KMS-11 (cell line): Measurements from ENCODE around the gene GRIN2C.
"Not testable (repeated sequence)": the region's sequence is repeated elsewhere in the genome, so short reads cannot be mapped to it uniquely, and the experiment has no call there.

ENCODE experiments used
- H2AFZ ChIP-seq: fragments of 200-600 bp; sonication (generic); 2 replicates; pipeline ENCODE4 v1.6.1; 2016; ENCODE audit warnings: antibody characterized with exemption, mixed run types, low read depth
- H3K27ac ChIP-seq: fragments of 200-600 bp; sonication (generic); 2 replicates; pipeline ENCODE4 v1.6.1; 2016; ENCODE audit warnings: mild to moderate bottlenecking, mixed run types
- H3K27me3 ChIP-seq: fragments of 200-600 bp; sonication (generic); 2 replicates; pipeline ENCODE4 v1.6.1; 2017; ENCODE audit warnings: mild to moderate bottlenecking, low read depth, mixed run types, moderate library complexity; ENCODE audit not compliant: insufficient read depth
- H3K36me3 ChIP-seq: fragments of 200-600 bp; sonication (generic); 2 replicates; pipeline ENCODE4 v1.6.1; 2017; ENCODE audit warnings: mild to moderate bottlenecking, mixed run types; ENCODE audit not compliant: insufficient read depth
- H3K4me1 ChIP-seq: fragments of 200-600 bp; sonication (generic); 2 replicates; pipeline ENCODE4 v1.6.1; 2016; ENCODE audit warnings: mild to moderate bottlenecking, low read depth, mixed run types; ENCODE audit not compliant: poor library complexity, severe bottlenecking
- H3K4me2 ChIP-seq: fragments of 200-600 bp; sonication (generic); 2 replicates; pipeline ENCODE4 v1.7.0; 2016; ENCODE audit warnings: mild to moderate bottlenecking, mixed run types
- H3K4me3 ChIP-seq: fragments of 200-600 bp; sonication (generic); IDR thresholded peaks from 2 replicates; pipeline ENCODE4 v1.6.1; 2017; ENCODE audit warnings: low read depth, low read length, mixed read lengths; ENCODE audit not compliant: insufficient read depth
- H3K79me2 ChIP-seq: fragments of 200-600 bp; sonication (generic); 2 replicates; pipeline ENCODE4 v1.6.1; 2016; ENCODE audit warnings: low read depth, mixed run types; ENCODE audit not compliant: insufficient read depth
- H3K9ac ChIP-seq: fragments of 200-600 bp; sonication (generic); 2 replicates; pipeline ENCODE4 v1.6.1; 2016; ENCODE audit warnings: mild to moderate bottlenecking, mixed run types
- H4K20me1 ChIP-seq: fragments of 200-600 bp; sonication (generic); 2 replicates; pipeline ENCODE4 v1.6.1; 2016; ENCODE audit warnings: mild to moderate bottlenecking, mixed run types; ENCODE audit not compliant: insufficient read depth
- TF ChIP-seq, protein P1 (sequence below): fragments of 200-600 bp; sonication (generic); conservative IDR thresholded peaks from 2 replicates; pipeline ENCODE4 v1.6.1; 2017; ENCODE audit warnings: low read depth, mild to moderate bottlenecking, antibody characterized with exemption, low read length, moderate library complexity, mixed read lengths

The GRIN2C gene

DNA sequence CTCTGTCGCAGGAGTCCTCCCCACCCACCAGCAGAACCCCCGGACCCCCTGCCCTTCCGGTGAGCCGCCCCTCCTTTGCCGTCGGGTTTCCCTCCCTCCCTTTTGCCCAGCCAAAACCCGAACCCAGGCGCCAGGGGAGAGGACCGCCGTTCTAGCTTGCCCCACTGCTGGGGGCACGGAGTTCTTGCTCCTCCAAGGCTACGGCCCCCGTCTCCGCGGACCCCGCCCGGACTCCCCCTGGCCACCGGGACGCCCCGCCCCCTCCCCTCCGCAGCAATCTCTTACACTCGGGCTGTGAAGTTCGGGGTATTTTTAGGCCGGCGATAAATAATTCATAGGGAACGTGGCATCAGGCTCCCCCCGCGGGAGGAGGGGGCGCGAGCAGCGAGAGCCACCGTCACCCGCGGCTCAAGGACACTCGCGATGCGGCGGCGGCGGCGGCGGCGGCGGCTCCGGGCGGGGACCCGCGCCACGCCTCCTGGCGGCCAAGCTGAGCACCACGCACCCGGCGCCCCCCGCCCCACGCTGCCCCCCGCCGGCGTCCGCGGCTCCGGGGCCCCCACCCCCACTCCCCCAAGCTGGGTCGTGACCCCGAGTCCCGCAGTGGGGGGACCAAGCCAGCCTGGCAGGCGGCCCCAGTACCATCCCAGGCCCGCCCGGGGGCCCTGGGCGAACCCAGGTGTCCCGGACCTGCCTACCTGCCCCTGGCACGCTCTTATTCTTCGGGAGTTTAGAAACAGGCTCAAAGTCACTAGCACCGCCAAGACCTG is at the start of gene GRIN2C:
GRIN2C (minus strand) TSS at position 427 of the 770 bp plus-strand sequence. CDS start 4,793 bp downstream, outside the sequence.
- no peak within 1 kb of the TSS for H3K9ac ChIP-seq
- no peaks in the 10 kb centered on the region for H3K36me3 ChIP-seq
- no peak within 1 kb of the TSS for H3K4me3 ChIP-seq
- H4K20me1 ChIP-seq: no peaks in the 10 kb centered on the region
- TF ChIP-seq, protein P1, sequence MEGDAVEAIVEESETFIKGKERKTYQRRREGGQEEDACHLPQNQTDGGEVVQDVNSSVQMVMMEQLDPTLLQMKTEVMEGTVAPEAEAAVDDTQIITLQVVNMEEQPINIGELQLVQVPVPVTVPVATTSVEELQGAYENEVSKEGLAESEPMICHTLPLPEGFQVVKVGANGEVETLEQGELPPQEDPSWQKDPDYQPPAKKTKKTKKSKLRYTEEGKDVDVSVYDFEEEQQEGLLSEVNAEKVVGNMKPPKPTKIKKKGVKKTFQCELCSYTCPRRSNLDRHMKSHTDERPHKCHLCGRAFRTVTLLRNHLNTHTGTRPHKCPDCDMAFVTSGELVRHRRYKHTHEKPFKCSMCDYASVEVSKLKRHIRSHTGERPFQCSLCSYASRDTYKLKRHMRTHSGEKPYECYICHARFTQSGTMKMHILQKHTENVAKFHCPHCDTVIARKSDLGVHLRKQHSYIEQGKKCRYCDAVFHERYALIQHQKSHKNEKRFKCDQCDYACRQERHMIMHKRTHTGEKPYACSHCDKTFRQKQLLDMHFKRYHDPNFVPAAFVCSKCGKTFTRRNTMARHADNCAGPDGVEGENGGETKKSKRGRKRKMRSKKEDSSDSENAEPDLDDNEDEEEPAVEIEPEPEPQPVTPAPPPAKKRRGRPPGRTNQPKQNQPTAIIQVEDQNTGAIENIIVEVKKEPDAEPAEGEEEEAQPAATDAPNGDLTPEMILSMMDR: no peak; the same call in 1 of the 2 replicates
- peaks cover 9% of the 10 kb centered on the region for H3K4me1 ChIP-seq
- H3K79me2 ChIP-seq: no peaks in the 10 kb centered on the region
- H3K27ac ChIP-seq: no peak within 1 kb of the TSS
- no peak within 1 kb of the TSS for H2AFZ ChIP-seq
- 0 out of 2 replicates have a peak within 1 kb of the TSS, but pooled peaks have one; percentile 29 for H3K4me2 ChIP-seq
- peaks cover 63% of the 10 kb centered on the region for H3K27me3 ChIP-seq

- H3K4me2 ChIP-seq, H3K4me3 ChIP-seq, H3K36me3 ChIP-seq, H2AFZ ChIP-seq, H3K9ac ChIP-seq, H3K4me1 ChIP-seq, H4K20me1 ChIP-seq, H3K27ac ChIP-seq, H3K79me2 ChIP-seq: not testable (repeated sequence)
- H3K27me3 ChIP-seq: peaks cover 70% of the 10 kb centered on the region
Observed at GRCh38 chr17:74909097-74909496, 49.4 kb upstream of the GRIN2C start.

DNA sequence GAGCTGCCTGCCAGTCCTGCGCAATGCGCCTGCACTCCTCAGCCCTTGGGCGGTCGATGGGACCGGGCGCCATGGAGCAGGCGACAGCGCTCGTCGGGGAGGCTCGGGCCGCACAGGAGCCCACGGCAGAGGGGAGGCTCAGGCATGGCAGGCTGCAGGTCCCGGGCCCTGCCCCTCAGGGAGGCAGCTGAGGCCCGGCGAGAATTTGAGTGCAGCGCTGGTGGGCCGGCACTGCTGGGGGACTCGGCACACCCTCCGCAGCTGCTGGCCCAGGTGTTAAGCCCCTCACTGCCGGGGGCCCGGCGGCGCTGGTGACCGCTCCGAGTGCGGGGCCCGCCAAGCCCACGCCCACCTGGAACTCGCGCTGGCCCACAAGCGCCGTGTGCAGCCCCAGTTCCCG is 47.3 kb upstream of the GRIN2C start:
- no peaks in the 10 kb centered on the region for H3K79me2 ChIP-seq
- H3K9ac ChIP-seq: no peak overlapping the region
- H4K20me1 ChIP-seq: no peaks in the 10 kb centered on the region
- peaks cover 75% of the 10 kb centered on the region for H3K27me3 ChIP-seq
- H3K4me1 ChIP-seq: no peaks in the 10 kb centered on the region
- H3K36me3 ChIP-seq: no peaks in the 10 kb centered on the region
- no peak overlapping the region for H3K27ac ChIP-seq
- TF ChIP-seq, protein P1: no peak
- no peak overlapping the region for H3K4me3 ChIP-seq
- no peak overlapping the region for H3K4me2 ChIP-seq
- H2AFZ ChIP-seq: no peak overlapping the region

DNA sequence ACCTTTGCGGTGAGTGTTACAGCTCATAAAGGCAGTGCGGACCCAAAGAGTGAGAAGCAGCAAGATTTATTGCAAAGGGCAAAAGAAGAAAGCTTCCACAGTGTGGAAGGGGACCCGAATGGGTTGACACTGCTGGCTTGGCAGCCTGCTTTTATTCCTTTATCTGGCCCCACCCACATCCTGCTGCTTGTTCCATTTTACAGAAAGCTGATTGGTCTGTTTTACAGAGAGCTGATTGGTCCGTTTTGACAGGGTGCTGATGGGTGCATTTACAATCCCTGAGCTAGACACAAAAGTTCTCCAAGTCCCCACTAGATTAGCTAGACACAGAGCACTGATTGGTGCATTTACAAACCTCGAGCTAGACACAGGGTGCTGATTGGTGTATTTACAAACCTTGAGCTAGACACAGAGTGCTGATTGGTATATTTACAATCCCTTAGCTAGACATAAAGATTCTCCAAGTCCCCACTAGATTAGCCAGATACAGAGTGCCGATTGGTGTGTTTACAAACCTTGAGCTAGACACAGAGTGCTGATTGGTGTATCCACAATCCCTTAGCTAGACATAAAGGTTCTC is 46.6 kb upstream of the GRIN2C start:
- H4K20me1 ChIP-seq, H3K9ac ChIP-seq, H3K79me2 ChIP-seq, H3K4me1 ChIP-seq, H3K36me3 ChIP-seq, H3K4me2 ChIP-seq, H3K4me3 ChIP-seq, H3K27ac ChIP-seq: not testable (repeated sequence)
- peak overlapping the region; percentile 27; the same call in 1 of the 2 replicates for H2AFZ ChIP-seq
- H3K27me3 ChIP-seq: peaks cover 69% of the 10 kb centered on the region

GRCh38 chr17:74904687-74905409 is 45.2 kb upstream of the GRIN2C start:
- no peak overlapping the region for H3K27ac ChIP-seq
- no peaks in the 10 kb centered on the region for H3K36me3 ChIP-seq
- no peak overlapping the region for H3K9ac ChIP-seq
- no peak overlapping the region for H3K4me3 ChIP-seq
- H3K4me2 ChIP-seq: no peak overlapping the region
- no peaks in the 10 kb centered on the region for H4K20me1 ChIP-seq
- H3K27me3 ChIP-seq: peaks cover 64% of the 10 kb centered on the region
- H3K79me2 ChIP-seq: no peaks in the 10 kb centered on the region
- no peak overlapping the region for H2AFZ ChIP-seq
- no peaks in the 10 kb centered on the region for H3K4me1 ChIP-seq
- TF ChIP-seq, protein P1: no peak
